K562 (cell line): ENCODE measurements around the gene NRXN3. TPM values are rescaled to one million over a fixed set of nuclear protein-coding genes. Genes with fewer than 3 reads are reported as not detected.

Experiments used
- ATAC-seq: fragments of 200-7000 bp; cut with Tn5 transposase; 3 replicates; pipeline ENCODE4 v1.9.1; 2020; ENCODE audit warnings: moderate library complexity
- BruUV-seq: library from RNA; stranded (reverse); fragments of 400-500 nt; replicated peaks from 2 replicates; lab custom pipeline; 2021; lab: Mats Ljungman, UMichigan
- CTCF ChIA-PET: fragments of 300-600 bp; formaldehyde crosslinking; extraction: SDS; loops from one replicate; lab custom pipeline; 2021; ENCODE audit warnings: low intra/inter-chr PET ratio; lab: Yijun Ruan, JAX
- POLR2A ChIA-PET: fragments of 300-600, 350-650 bp; sonication (Branson Sonifier 250); formaldehyde crosslinking; extraction: SDS; loops from one replicate; lab custom pipeline; 2021; ENCODE audit warnings: antibody characterized with exemption, inconsistent platforms; lab: Yijun Ruan, JAX
- DNase-seq, 4 experiments: peaks; one replicate each; pipeline versions ENCODE4 v3.0.0 to v3.0.0-alpha.2; 2011 to 2018; ENCODE audit warnings: low spot score in 3 of 4, mixed read lengths in 3 of 4; ENCODE audit errors: extremely low read depth in 1 of 4
- FAIRE-seq: peaks from 2 replicates; lab custom pipeline; 2011; peaks lifted over from hg19 to GRCh38; lab: Jason Lieb, UNC
- H2AFZ ChIP-seq: 2 replicates; pipeline ENCODE4 v1.6.0; 2011; ENCODE audit warnings: low read depth, low read length, control low read depth, inconsistent platforms
- H3K27ac ChIP-seq: fragments of 200-600 bp; 3 replicates; pipeline ENCODE4 v1.8.0; 2011; ENCODE audit warnings: low read depth, mild to moderate bottlenecking, control low read depth, inconsistent platforms, low read length, moderate library complexity, mixed read lengths; ENCODE audit errors: extremely low read depth
- H3K27me3 ChIP-seq, 2 experiments: fragments of 300-600 bp in 1 of 2; 2 replicates in 1 of 2; 3 replicates in 1 of 2; pipeline versions ENCODE4 v1.6.0 to v1.8.0; 2011; ENCODE audit warnings: inconsistent platforms in 2 of 2, low read length in 2 of 2, mild to moderate bottlenecking in 1 of 2, mixed read lengths in 1 of 2, moderate library complexity in 1 of 2; ENCODE audit not compliant: control insufficient read depth in 2 of 2, insufficient read depth in 2 of 2
- H3K36me3 ChIP-seq: fragments of 300-600 bp; 3 replicates; pipeline ENCODE4 v1.8.0; 2011; ENCODE audit warnings: mild to moderate bottlenecking, low read length, inconsistent platforms; ENCODE audit not compliant: control insufficient read depth, insufficient read depth
- H3K4me1 ChIP-seq, 2 experiments: fragments of 200-600 bp in 1 of 2; replicated peaks in 1 of 2; 2 replicates in 1 of 2; 3 replicates in 1 of 2; pipeline versions ENCODE4 v1.5.1 to v1.8.0; 2011; ENCODE audit warnings: inconsistent platforms in 2 of 2, low read length in 2 of 2, mild to moderate bottlenecking in 1 of 2, mixed read lengths in 1 of 2, moderate library complexity in 1 of 2; ENCODE audit not compliant: control insufficient read depth in 2 of 2, insufficient read depth in 2 of 2
- H3K4me2 ChIP-seq: 2 replicates; pipeline ENCODE4 v1.6.1; 2011; ENCODE audit warnings: low read length, control low read depth, inconsistent platforms, mixed read lengths; ENCODE audit not compliant: insufficient read depth
- H3K4me3 ChIP-seq: fragments of 200-600 bp; sonication (generic), shearing (Covaris generic); 2 replicates; pipeline ENCODE4 v1.5.1; 2016; ENCODE audit warnings: control low read depth, inconsistent platforms
- H3K79me2 ChIP-seq: fragments of 200-600 bp; 3 replicates; pipeline ENCODE4 v1.8.0; 2011; ENCODE audit warnings: low read length, inconsistent platforms; ENCODE audit not compliant: control insufficient read depth, insufficient read depth
- H3K9ac ChIP-seq, 2 experiments: 2 replicates each; pipeline versions ENCODE4 v1.6.0 to v1.6.1; 2011; ENCODE audit warnings: low read depth in 2 of 2, low read length in 2 of 2, control low read depth in 1 of 2, inconsistent platforms in 1 of 2, mild to moderate bottlenecking in 1 of 2, mixed read lengths in 1 of 2; ENCODE audit not compliant: insufficient read depth in 1 of 2
- H3K9me1 ChIP-seq: one replicate; pipeline ENCODE4 v1.6.0; 2011; ENCODE audit warnings: inconsistent platforms, mild to moderate bottlenecking, low read length, moderate library complexity; ENCODE audit not compliant: control insufficient read depth, insufficient read depth
- H3K9me3 ChIP-seq: replicated peaks from 2 replicates; pipeline ENCODE4 v1.5.1; 2011; ENCODE audit warnings: low read depth, low read length, inconsistent platforms; ENCODE audit not compliant: control insufficient read depth, insufficient read depth
- H4K20me1 ChIP-seq: replicated peaks from 2 replicates; pipeline ENCODE4 v1.6.1; 2011; ENCODE audit warnings: low read length, inconsistent platforms, mixed read lengths; ENCODE audit not compliant: control insufficient read depth, insufficient read depth
- EGR1 ChIP-seq: fragments of 450-650 bp; conservative IDR thresholded peaks from 2 replicates; pipeline ENCODE4 v1.6.1; 2017; ENCODE audit warnings: mild to moderate bottlenecking
- ELF2 ChIP-seq: fragments of 250-450 bp; sonication (Bioruptor Pico); IDR thresholded peaks from 2 replicates; pipeline ENCODE4 v1.5.0; 2021; ENCODE audit warnings: mild to moderate bottlenecking
- EZH2 ChIP-seq: IDR thresholded peaks from 2 replicates; pipeline ENCODE4 v1.6.1; 2012; ENCODE audit warnings: low read depth, mild to moderate bottlenecking, inconsistent platforms, low read length, borderline replicate concordance
- HDAC2 ChIP-seq: fragments of 450-650 bp; IDR thresholded peaks from 2 replicates; pipeline ENCODE4 v1.6.1; 2016; ENCODE audit warnings: mild to moderate bottlenecking
- HMGXB4 ChIP-seq: sonication (generic); formaldehyde crosslinking; IDR thresholded peaks from 2 replicates; pipeline ENCODE4 v1.8.1; 2023; ENCODE audit warnings: mild to moderate bottlenecking, missing genetic modification reagents
- IRF9 ChIP-seq: fragments of 450-650 bp; IDR thresholded peaks from 2 replicates; pipeline ENCODE4 v1.6.1; 2016; ENCODE audit warnings: missing biosample characterization, missing genetic modification characterization
- JUNB ChIP-seq: fragments of 450-650 bp; formaldehyde crosslinking; conservative IDR thresholded peaks from 2 replicates; pipeline ENCODE4 v1.4.0; 2020; ENCODE audit warnings: mild to moderate bottlenecking
- KAT8 ChIP-seq: fragments of 450-650 bp; IDR thresholded peaks from 2 replicates; pipeline ENCODE4 v1.6.1; 2016; ENCODE audit warnings: low read depth, mild to moderate bottlenecking
- NEUROD1 ChIP-seq: fragments of 150-350 bp; IDR thresholded peaks from 2 replicates; pipeline ENCODE4 v1.6.1; 2014; ENCODE audit warnings: borderline replicate concordance, low read length, low read depth; ENCODE audit not compliant: partially characterized antibody
- NR2C1 ChIP-seq, 2 experiments: fragments of 450-650 bp; IDR thresholded peaks; 2 replicates each; pipeline ENCODE4 v1.6.1; 2017; ENCODE audit warnings: mild to moderate bottlenecking in 2 of 2, antibody characterized with exemption in 1 of 2, inconsistent platforms in 1 of 2, missing compliant biosample characterization in 1 of 2, missing genetic modification characterization in 1 of 2
- PRDM10 ChIP-seq: fragments of 450-650 bp; IDR thresholded peaks from 2 replicates; pipeline ENCODE4 v1.6.1; 2018; ENCODE audit not compliant: partially characterized antibody
- TEAD2 ChIP-seq: fragments of 450-650 bp; IDR thresholded peaks from 2 replicates; pipeline ENCODE4 v1.6.1; 2016; ENCODE audit warnings: missing genetic modification characterization, control low read depth, missing compliant biosample characterization
- ZC3H11A ChIP-seq: IDR thresholded peaks from 2 replicates; pipeline ENCODE4 v1.6.1; 2012; ENCODE audit warnings: low read depth, low read length, improper control_type of control experiment
- ZSCAN32 ChIP-seq: fragments of 450-650 bp; formaldehyde crosslinking; IDR thresholded peaks from 2 replicates; pipeline ENCODE4 v1.4.0; 2020; ENCODE audit warnings: mild to moderate bottlenecking, moderate library complexity
- WGBS: fragments of 100-300 bp; shearing (Covaris generic); methylation state at CpG from one replicate; pipeline ENCODE4 v1.1.6; 2016; ENCODE audit warnings: low coverage, mixed read lengths; ENCODE audit not compliant: insufficient coverage; ENCODE audit errors: missing lambda C conversion rate; 5-methylcytosine and 5-hydroxymethylcytosine counted together
- in situ Hi-C: fragments of 300-500 bp; cut with MboI; formaldehyde crosslinking; loops from 4 replicates; pipeline ENCODE4 v1.15.0; 2018; ENCODE audit warnings: inconsistent platforms, mixed read lengths
- intact Hi-C: fragments of 100-400 bp; cut with micrococcal nuclease; formaldehyde crosslinking; loops from 2 replicates; pipeline ENCODE4 v1.14.2; 2022
- polyA plus RNA-seq, 8 experiments: library from polyadenylated mRNA; depleted of rRNA in 4 of 8; stranded (reverse) in 5 of 8; unstranded in 3 of 8; fragments of >200 nt; fragmentation: Nextera tagmentation in 2 of 8; fragmentation: Illumina TruSeq in 1 of 8; extraction: Ambion mirVana in 2 of 8; extraction: Trizol in 1 of 8; gene quantifications; 2 replicates each; pipeline versions ENCODE4 v1.2.1 to v1.2.3, GENCODE V29; 2011 to 2014; ENCODE audit warnings: inconsistent platforms in 1 of 8, missing spikeins in 1 of 8
- total RNA-seq, 7 experiments: library from RNA; depleted of rRNA in 6 of 7; stranded (reverse); fragments of >200 nt in 6 of 7; fragmentation: Illumina TruSeq in 2 of 7; extraction: Trizol in 2 of 7; gene quantifications; 2 replicates each; pipeline versions ENCODE4 v1.2.1 to v1.2.3, GENCODE V29; 2011 to 2021; ENCODE audit warnings: low replicate concordance in 1 of 7

The NRXN3 gene
- total and polyA plus RNA-seq, 9 of the 15 experiments (the other 6 are each of a cell fraction or from before 2014, with no cell fraction given), result 0.09 TPM; not detected in 8

- in situ Hi-C loops, result no loop called here
- CTCF ChIA-PET, result no interaction called here
These were observed 1254.3 kb downstream of the NRXN3 start for GRCh38 chr14:79424462-79424861.

More at GRCh38 chr14:79424462-79424861, 1254.3 kb downstream of the NRXN3 start:
- Histone ChIP-seq H3K36me3 (no peaks in the 10 kb centered on the region), H3K79me2 (no peaks in the 10 kb centered on the region), H3K4me2 (no peak overlapping the region), H3K27me3 (no peaks in the 10 kb centered on the region), H4K20me1 (no peaks in the 10 kb centered on the region), H3K4me3 (no peak overlapping the region), H3K9me3 (no peaks in the 10 kb centered on the region), H3K4me1 (no peaks in the 10 kb centered on the region), H3K9ac (no peak overlapping the region), H3K9me1 (no peaks in the 10 kb centered on the region), H2AFZ (no peak overlapping the region), H3K27ac (no peak overlapping the region)
- POLR2A ChIA-PET, result no interaction called here
- TF ChIP-seq EZH2 (no peak), JUNB (CRISPR knock-in tag) (no peak), HDAC2 (no peak), ELF2 (CRISPR knock-in tag) (no peak), TEAD2 (no peak), NR2C1 (IDR thresholded peaks at IDR 0.05) (no peak), NR2C1 (tag; IDR thresholded peaks at IDR 0.05) (no peak), NEUROD1 (no peak), KAT8 (no peak), ZSCAN32 (CRISPR knock-in tag) (no peak), IRF9 (tag) (no peak), ZC3H11A (no peak), HMGXB4 (no peak), PRDM10 (no peak), EGR1 (no peak)
- DNase-seq, result no peak
- intact Hi-C loops, result no loop called here
- ATAC-seq, result no peak
- no peak for FAIRE-seq
- no TSS peak for BruUV-seq
- 0% methylated on average over 1 of the region's 1 CpG for WGBS
